ENCODE measurements around the gene ACCSL.

GRCh38 chr11:44108260-44108659 lies 60.5 kb downstream of the ACCSL start:
- TF ChIP-seq CTCF (IDR thresholded peaks at IDR 0.05) (no peak), EZH2 (IDR thresholded peaks at IDR 0.05) (no peak), EZH2phosphoT487 (IDR thresholded peaks at IDR 0.05) (no peak)

Data from neural progenitor cell (in vitro differentiated cells).